Ishikawa (cell line): Measurements from ENCODE around the gene SRRM5.

Experiments used
- CEBPB ChIP-seq: IDR thresholded peaks from 2 replicates; pipeline ENCODE4 v1.6.1; 2012
- CREB1 ChIP-seq: IDR thresholded peaks from 2 replicates; pipeline ENCODE4 v1.6.1; 2012; ENCODE audit warnings: low read depth
- EGR1 ChIP-seq: IDR thresholded peaks from 2 replicates; pipeline ENCODE4 v1.6.1; 2012
- EP300 ChIP-seq: IDR thresholded peaks from 2 replicates; pipeline ENCODE4 v1.6.1; 2012; ENCODE audit warnings: borderline replicate concordance
- FOXM1 ChIP-seq: IDR thresholded peaks from 2 replicates; pipeline ENCODE4 v1.6.1; 2012; ENCODE audit warnings: low read depth, borderline replicate concordance
- MAX ChIP-seq: IDR thresholded peaks from 2 replicates; pipeline ENCODE4 v1.6.1; 2012
- NFIC ChIP-seq: IDR thresholded peaks from 2 replicates; pipeline ENCODE4 v1.6.1; 2012
- RAD21 ChIP-seq: IDR thresholded peaks from 2 replicates; pipeline ENCODE4 v1.6.1; 2012; ENCODE audit warnings: low read depth
- REST ChIP-seq: IDR thresholded peaks from 2 replicates; pipeline ENCODE4 v1.6.1; 2012; ENCODE audit warnings: low read depth, mild to moderate bottlenecking
- TAF1 ChIP-seq: IDR thresholded peaks from 2 replicates; pipeline ENCODE4 v1.6.1; 2012; ENCODE audit warnings: low read depth, mild to moderate bottlenecking
- USF1 ChIP-seq: IDR thresholded peaks from 2 replicates; pipeline ENCODE4 v1.6.1; 2012
- YY1 ChIP-seq: IDR thresholded peaks from 2 replicates; pipeline ENCODE4 v1.6.1; 2012; ENCODE audit warnings: low read depth
- ZBTB7A ChIP-seq: IDR thresholded peaks from 2 replicates; pipeline ENCODE4 v1.6.1; 2012; ENCODE audit warnings: low read depth

- TF ChIP-seq EP300: no peak
- TF ChIP-seq FOXM1: no peak
- TF ChIP-seq RAD21: no peak
- no peak for TF ChIP-seq CREB1
- TF ChIP-seq TAF1: no peak
- no peak for TF ChIP-seq REST
- no peak for TF ChIP-seq CEBPB
- no peak for TF ChIP-seq YY1
- TF ChIP-seq NFIC: no peak
- TF ChIP-seq USF1: no peak
- TF ChIP-seq MAX: no peak
- no peak for TF ChIP-seq EGR1
- no peak for TF ChIP-seq ZBTB7A
Measured at GRCh38 chr19:43598445-43599240, 13.2 kb upstream of the SRRM5 start.
